CD14-positive monocyte (primary cell): Measurements from ENCODE around the gene MMAB. TPM values are rescaled to one million over a fixed set of nuclear protein-coding genes. Genes with fewer than 3 reads are reported as not detected.

ENCODE experiments used
- DNase-seq, 3 donors: peaks; one replicate each; pipeline ENCODE4 v3.0.0-alpha.2; 2011 to 2022
- H2AFZ ChIP-seq: 2 replicates; pipeline ENCODE4 v1.6.0; 2012; ENCODE audit warnings: mild to moderate bottlenecking, low read depth, low read length, inconsistent platforms; ENCODE audit not compliant: insufficient read depth, poor library complexity, severe bottlenecking
- H3K27ac ChIP-seq, 2 donors: 1 replicate in 1 of 2; 2 replicates in 1 of 2; pipeline ENCODE4 v1.5.1; 2012 to 2013; ENCODE audit warnings: low read length in 2 of 2, control low read depth in 1 of 2, inconsistent platforms in 1 of 2, low read depth in 1 of 2, mild to moderate bottlenecking in 1 of 2
- H3K27me3 ChIP-seq, 2 donors: one replicate each; pipeline versions ENCODE4 v1.6.0 to v1.6.1; 2011 to 2013; ENCODE audit warnings: low read length in 2 of 2; ENCODE audit not compliant: control insufficient read depth in 2 of 2, insufficient read depth in 2 of 2
- H3K36me3 ChIP-seq, 2 donors: replicated peaks in 1 of 2; 1 replicate in 1 of 2; 2 replicates in 1 of 2; pipeline versions ENCODE4 v1.5.1 to v1.6.1; 2012 to 2013; ENCODE audit warnings: low read length in 2 of 2, control low read depth in 1 of 2, inconsistent platforms in 1 of 2, mild to moderate bottlenecking in 1 of 2; ENCODE audit not compliant: insufficient read depth in 2 of 2, control insufficient read depth in 1 of 2
- H3K4me1 ChIP-seq, 2 donors: 1 replicate in 1 of 2; 2 replicates in 1 of 2; pipeline versions ENCODE4 v1.5.1 to v1.6.1; 2012 to 2013; ENCODE audit warnings: low read length in 2 of 2, control low read depth in 1 of 2, inconsistent platforms in 1 of 2, mild to moderate bottlenecking in 1 of 2, moderate library complexity in 1 of 2; ENCODE audit not compliant: insufficient read depth in 2 of 2, control insufficient read depth in 1 of 2
- H3K4me2 ChIP-seq: replicated peaks from 2 replicates; pipeline ENCODE3; 2012; ENCODE audit warnings: low read length, moderate library complexity, mild to moderate bottlenecking; ENCODE audit not compliant: poor library complexity, severe bottlenecking; ENCODE audit errors: extremely low read depth
- H3K4me3 ChIP-seq, 3 experiments: fragments of 200-600 bp in 1 of 3; sonication (generic) in 1 of 3; replicated peaks in 1 of 3; 1 replicate in 2 of 3; 2 replicates in 1 of 3; pipeline ENCODE4 v1.5.1; 2011 to 2013; ENCODE audit warnings: low read length in 3 of 3, mild to moderate bottlenecking in 3 of 3, control low read depth in 2 of 3, low read depth in 2 of 3, inconsistent platforms in 1 of 3, moderate library complexity in 1 of 3
- H3K79me2 ChIP-seq: 2 replicates; pipeline ENCODE4 v1.6.0; 2012; ENCODE audit warnings: mild to moderate bottlenecking, control low read depth, inconsistent platforms, low read length, moderate library complexity; ENCODE audit not compliant: insufficient read depth
- H3K9ac ChIP-seq: 2 replicates; pipeline ENCODE4 v1.6.0; 2017; ENCODE audit warnings: low read length, mild to moderate bottlenecking; ENCODE audit not compliant: insufficient read depth, poor library complexity, severe bottlenecking
- H3K9me3 ChIP-seq, 2 donors: replicated peaks in 1 of 2; 1 replicate in 1 of 2; 2 replicates in 1 of 2; pipeline versions ENCODE4 v1.5.1 to v1.6.1; 2012 to 2013; ENCODE audit warnings: low read length in 2 of 2, control low read depth in 1 of 2; ENCODE audit not compliant: control insufficient read depth in 1 of 2, insufficient read depth in 1 of 2
- H4K20me1 ChIP-seq: 2 replicates; pipeline ENCODE4 v1.6.0; 2012; ENCODE audit warnings: mild to moderate bottlenecking, low read length, control low read depth, moderate library complexity; ENCODE audit not compliant: insufficient read depth
- H3K27ac Mint-ChIP-seq, 7 donors: one replicate each; pipeline ENCODE4 v1.8.0; 2020; ENCODE audit warnings: mild to moderate bottlenecking in 7 of 7, mixed read lengths in 7 of 7, moderate library complexity in 6 of 7, inconsistent platforms in 2 of 7
- H3K27me3 Mint-ChIP-seq, 3 donors: one replicate each; pipeline ENCODE4 v1.8.0; 2021 to 2022; ENCODE audit warnings: low read depth in 3 of 3, mild to moderate bottlenecking in 3 of 3, mixed read lengths in 3 of 3, moderate library complexity in 3 of 3, inconsistent platforms in 1 of 3
- H3K36me3 Mint-ChIP-seq, 2 donors: one replicate each; pipeline ENCODE4 v1.8.0; 2020; ENCODE audit warnings: mixed read lengths in 2 of 2, inconsistent platforms in 1 of 2, mild to moderate bottlenecking in 1 of 2
- H3K4me1 Mint-ChIP-seq: one replicate; pipeline ENCODE4 v1.8.0; 2020; ENCODE audit warnings: mild to moderate bottlenecking, mixed read lengths
- H3K4me3 Mint-ChIP-seq, 2 donors: one replicate each; pipeline ENCODE4 v1.8.0; 2020; ENCODE audit warnings: mild to moderate bottlenecking in 2 of 2, mixed read lengths in 2 of 2, moderate library complexity in 1 of 2
- H3K9me3 Mint-ChIP-seq, 7 donors: one replicate each; pipeline ENCODE4 v1.8.0; 2020 to 2022; ENCODE audit warnings: mixed read lengths in 7 of 7, mild to moderate bottlenecking in 6 of 7, moderate library complexity in 6 of 7, inconsistent platforms in 2 of 7
- CTCF ChIP-seq: fragments of 200-600 bp; IDR thresholded peaks from one replicate; pipeline ENCODE4 v1.8.0; 2022; ENCODE audit warnings: antibody characterized with exemption, mild to moderate bottlenecking
- WGBS: methylation state at CpG from one replicate; pipeline ENCODE4 v1.1.5; 2013; ENCODE audit warnings: missing lambda C conversion rate; ENCODE audit not compliant: insufficient coverage; 5-methylcytosine and 5-hydroxymethylcytosine counted together
- intact Hi-C, 2 donors: fragments of 100-400 bp; cut with micrococcal nuclease; formaldehyde crosslinking; loops; one replicate each; pipeline versions ENCODE4 v1.15.0 to v1.15.1; 2023
- polyA plus RNA-seq, 3 donors: library from polyadenylated mRNA; depleted of rRNA in 1 of 3; unstranded in 2 of 3; stranded (reverse) in 1 of 3; fragments of 300-500 nt in 2 of 3; fragments of >200 nt in 1 of 3; fragmentation: Illumina TruSeq in 2 of 3; gene quantifications; 1 replicate in 2 of 3; 2 replicates in 1 of 3; pipeline ENCODE4 v1.2.3, GENCODE V29; 2012 to 2021

The MMAB gene
- polyA plus RNA-seq, 3 donors = 5.0 to 15.6 (median 12.4) TPM

GRCh38 chr12:109592905-109593272 is 19.6 kb upstream of the MMAB start:
- no peak overlapping the region for H3K27ac ChIP-seq
- WGBS = 96% methylated on average over 8 of the region's 9 CpGs
- H3K4me3 ChIP-seq = no peak overlapping the region
- no peak overlapping the region for H3K9ac ChIP-seq
- no peak overlapping the region for H3K4me2 ChIP-seq
- peaks cover 0 to 2% (median 0%) of the 10 kb centered on the region in 7 donors for H3K9me3 Mint-ChIP-seq
- H4K20me1 ChIP-seq = peaks cover 4% of the 10 kb centered on the region
- no peaks in the 10 kb centered on the region for H3K9me3 ChIP-seq
- no peak for DNase-seq
- peaks cover 13 to 19% of the 10 kb centered on the region in 2 donors for H3K4me1 ChIP-seq
- H3K36me3 Mint-ChIP-seq = peaks cover 39 to 44% of the 10 kb centered on the region in 2 donors
- H3K36me3 ChIP-seq = peaks cover 3 to 10% of the 10 kb centered on the region in 2 donors
- H3K27me3 ChIP-seq = no peaks in the 10 kb centered on the region
- peaks cover 20% of the 10 kb centered on the region for H3K4me1 Mint-ChIP-seq
- peaks cover 12 to 17% (median 14%) of the 10 kb centered on the region in 3 donors for H3K27me3 Mint-ChIP-seq
- intact Hi-C loops = no loop called here
- H3K79me2 ChIP-seq = no peaks in the 10 kb centered on the region
- H3K4me3 Mint-ChIP-seq = peak overlapping the region in 1 of 2 donors; percentile 6
- no peak overlapping the region for H3K27ac Mint-ChIP-seq
- TF ChIP-seq CTCF = no peak
- H2AFZ ChIP-seq = no peak overlapping the region

- H3K27me3 Mint-ChIP-seq = peaks cover 11 to 17% (median 12%) of the 10 kb centered on the region in 3 donors
- peaks cover 16% of the 10 kb centered on the region for H3K4me1 Mint-ChIP-seq
- no peak overlapping the region for H3K27ac ChIP-seq
- no peak overlapping the region for H3K4me2 ChIP-seq
- no peaks in the 10 kb centered on the region for H3K9me3 Mint-ChIP-seq
- H3K4me1 ChIP-seq = peaks cover 13 to 19% of the 10 kb centered on the region in 2 donors
- H3K9ac ChIP-seq = no peak overlapping the region
- no peaks in the 10 kb centered on the region for H3K9me3 ChIP-seq
- peaks cover 3 to 14% of the 10 kb centered on the region in 2 donors for H3K36me3 ChIP-seq
- no peak overlapping the region for H2AFZ ChIP-seq
- H3K79me2 ChIP-seq = no peaks in the 10 kb centered on the region
- peak overlapping the region in 1 of 2 donors; percentile 6 for H3K4me3 Mint-ChIP-seq
- WGBS = 97% methylated on average over 10 of the region's 19 CpGs
- no peak for TF ChIP-seq CTCF
- H4K20me1 ChIP-seq = peaks cover 4% of the 10 kb centered on the region
- no peak for DNase-seq
- H3K27ac Mint-ChIP-seq = no peak overlapping the region
- peaks cover 42 to 50% of the 10 kb centered on the region in 2 donors for H3K36me3 Mint-ChIP-seq
- no peaks in the 10 kb centered on the region for H3K27me3 ChIP-seq
- no peak overlapping the region for H3K4me3 ChIP-seq
- intact Hi-C loops = no loop called here
Observed at GRCh38 chr12:109592195-109592904, 19.0 kb upstream of the MMAB start.
